GM12865 (cell line): Measurements from ENCODE around the gene REG3A.

Experiments
- DNase-seq: peaks from one replicate; pipeline ENCODE4 v3.0.0; 2010; ENCODE audit warnings: low read depth
- H3K4me3 ChIP-seq: 2 replicates; pipeline ENCODE4 v1.5.1; 2011; ENCODE audit warnings: mild to moderate bottlenecking, low read depth, low read length, control low read depth
- CTCF ChIP-seq: IDR thresholded peaks from 2 replicates; pipeline ENCODE4 v1.5.1; 2011; ENCODE audit warnings: low read length, control low read depth, low read depth, inconsistent platforms; ENCODE audit not compliant: insufficient read depth; ENCODE audit errors: missing control alignments

REG3A gene

GRCh38 chr2:79159653-79160052 lies at the start of gene REG3A:
Gene REG3A (minus strand): TSS chr2:79159753. CDS start chr2:79159405, 348 bp downstream.
- DNase-seq: no peak
- H3K4me3 ChIP-seq: no peak within 1 kb of the TSS
- TF ChIP-seq CTCF: no peak

GRCh38 chr2:79200762-79201161 lies 41.2 kb upstream of the REG3A start:
- TF ChIP-seq CTCF: no peak
- no peak overlapping the region for H3K4me3 ChIP-seq
- peak; percentile 13 for DNase-seq

GRCh38 chr2:79191816-79192215 lies 32.3 kb upstream of the REG3A start:
- DNase-seq: no peak
- TF ChIP-seq CTCF: no peak
- H3K4me3 ChIP-seq: no peak overlapping the region

- H3K4me3 ChIP-seq: no peak overlapping the region
- TF ChIP-seq CTCF: no peak
- DNase-seq: no peak
Observed at GRCh38 chr2:79191081-79191480, 31.5 kb upstream of the REG3A start.

GRCh38 chr2:79189465-79189864 lies 29.9 kb upstream of the REG3A start:
- DNase-seq: no peak
- no peak overlapping the region for H3K4me3 ChIP-seq
- TF ChIP-seq CTCF: no peak

GRCh38 chr2:79181617-79182016 lies 22.1 kb upstream of the REG3A start:
- no peak for DNase-seq
- no peak overlapping the region for H3K4me3 ChIP-seq
- TF ChIP-seq CTCF: no peak

GRCh38 chr2:79180092-79180491 lies 20.5 kb upstream of the REG3A start:
- no peak for DNase-seq
- no peak for TF ChIP-seq CTCF
- no peak overlapping the region for H3K4me3 ChIP-seq
